KOPT-K1 (cell line): ENCODE measurements around the gene TNFRSF6B.

Experiments used
- H3K27ac ChIP-seq: fragments of 200-600 bp; sonication (generic); 2 replicates; pipeline ENCODE4 v1.5.1; 2016; ENCODE audit warnings: antibody characterized with exemption, mild to moderate bottlenecking, low read depth, low read length; ENCODE audit not compliant: poor library complexity, severe bottlenecking
- H3K36me3 ChIP-seq: fragments of 200-600 bp; sonication (generic); 2 replicates; pipeline ENCODE4 v1.5.1; 2017; ENCODE audit warnings: antibody characterized with exemption, mild to moderate bottlenecking, low read length, moderate library complexity; ENCODE audit not compliant: insufficient read depth
- H3K9me3 ChIP-seq: fragments of 200-600 bp; sonication (generic); 2 replicates; pipeline ENCODE4 v1.5.1; 2017; ENCODE audit warnings: antibody characterized with exemption, low read length, mild to moderate bottlenecking; ENCODE audit not compliant: insufficient read depth, poor library complexity, severe bottlenecking

The TNFRSF6B gene

GRCh38 chr20:63672666-63673065 lies 23.8 kb upstream of the TNFRSF6B start:
- H3K36me3 ChIP-seq: peaks cover 78% of the 10 kb centered on the region
- H3K27ac ChIP-seq: no peak overlapping the region

DNA sequence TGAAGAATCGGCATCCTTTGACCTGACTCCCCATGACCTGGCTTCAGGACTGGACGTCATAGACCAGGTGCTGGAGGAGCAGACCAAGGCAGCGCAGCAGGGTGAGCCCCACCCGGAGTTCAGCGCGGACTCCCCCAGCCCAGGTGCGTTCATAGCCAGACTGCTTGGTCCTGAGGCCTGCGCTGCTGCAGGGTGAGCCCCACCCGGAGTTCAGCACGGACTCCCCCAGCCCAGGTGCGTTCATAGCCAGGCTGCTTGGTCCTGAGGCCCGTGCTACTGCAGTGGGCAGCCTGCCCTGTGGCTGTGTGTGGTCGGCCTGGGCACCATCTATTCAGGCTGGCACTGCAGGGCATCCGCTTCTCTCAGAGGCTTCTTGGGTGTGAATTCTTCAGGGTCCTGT lies 22.5 kb upstream of the TNFRSF6B start:
- peaks cover 78% of the 10 kb centered on the region; the same call in 1 of the 2 replicates for H3K36me3 ChIP-seq

More at GRCh38 chr20:63672666-63673065, 23.8 kb upstream of the TNFRSF6B start:
- no peaks in the 10 kb centered on the region for H3K9me3 ChIP-seq

GRCh38 chr20:63675681-63676368 lies 20.6 kb upstream of the TNFRSF6B start:
- Histone ChIP-seq H3K36me3 (peaks cover 78% of the 10 kb centered on the region; the same call in 1 of the 2 replicates), H3K27ac (no peak overlapping the region), H3K9me3 (no peaks in the 10 kb centered on the region)

More for the DNA sequence above, 22.5 kb upstream of the TNFRSF6B start:
- Histone ChIP-seq H3K27ac (no peak overlapping the region), H3K9me3 (no peaks in the 10 kb centered on the region)

DNA sequence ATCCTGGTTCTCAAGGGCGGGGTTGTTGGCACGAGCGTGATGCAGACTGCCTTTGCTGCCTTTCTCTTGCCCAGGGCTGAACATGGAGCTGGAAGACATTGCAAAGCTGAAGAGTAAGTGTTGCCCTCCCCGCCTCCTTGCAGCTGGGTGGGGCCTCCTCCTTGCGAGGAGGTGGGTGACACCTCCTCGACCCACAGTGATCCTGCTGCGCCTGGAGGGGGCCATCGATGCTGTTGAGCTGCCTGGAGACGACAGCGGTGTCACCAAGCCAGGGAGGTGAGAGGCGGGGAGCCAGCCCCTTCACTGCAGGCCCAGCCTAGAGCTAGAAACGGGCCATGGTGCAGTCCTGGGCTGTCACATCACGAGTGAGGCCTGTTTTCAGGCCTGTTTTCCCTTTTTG lies 18.4 kb upstream of the TNFRSF6B start:
- peaks cover 71% of the 10 kb centered on the region; the same call in 1 of the 2 replicates for H3K36me3 ChIP-seq
- no peaks in the 10 kb centered on the region for H3K9me3 ChIP-seq
- H3K27ac ChIP-seq: no peak overlapping the region

DNA sequence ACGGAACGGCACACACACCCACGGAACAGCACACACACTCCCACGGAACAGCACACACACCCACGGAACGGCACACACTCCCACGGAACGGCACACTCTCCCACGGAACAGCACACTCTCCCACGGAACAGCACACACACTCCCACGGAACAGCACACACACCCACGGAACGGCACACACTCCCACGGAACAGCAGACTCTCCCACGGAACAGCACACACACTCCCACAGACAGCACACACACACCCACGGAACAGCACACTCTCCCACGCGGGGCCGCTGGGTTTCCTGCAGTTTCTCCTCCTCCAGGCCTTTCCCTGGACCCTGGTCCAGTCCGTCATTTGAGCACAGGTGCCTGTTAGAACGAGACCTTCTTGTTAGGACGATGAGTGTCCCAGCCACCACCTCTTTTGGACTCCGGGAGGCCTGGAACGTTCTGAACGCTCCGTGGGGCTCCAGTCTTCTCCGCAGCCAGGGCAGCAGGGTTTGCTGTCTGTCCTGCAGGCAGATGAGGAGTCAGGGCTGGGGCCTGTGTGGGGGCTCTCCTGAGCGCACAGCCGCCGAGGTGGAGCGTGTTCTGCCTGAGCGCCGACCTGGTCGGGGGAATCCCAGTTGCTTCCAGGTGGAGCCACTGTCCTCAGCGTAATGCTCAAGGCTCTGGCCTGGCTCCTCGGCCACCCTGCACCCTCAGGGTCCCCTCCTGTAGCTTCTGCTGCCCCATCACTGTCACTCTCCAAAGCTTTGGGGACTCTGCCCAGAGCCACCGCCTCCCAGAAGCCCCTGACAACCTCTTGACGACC lies 17.6 kb upstream of the TNFRSF6B start:
- Histone ChIP-seq H3K27ac (no peak overlapping the region), H3K9me3 (no peaks in the 10 kb centered on the region), H3K36me3 (peaks cover 65% of the 10 kb centered on the region; the same call in 1 of the 2 replicates)

GRCh38 chr20:63679799-63680305 lies 16.6 kb upstream of the TNFRSF6B start:
- peaks cover 56% of the 10 kb centered on the region; the same call in 1 of the 2 replicates for H3K36me3 ChIP-seq
- no peak overlapping the region for H3K27ac ChIP-seq

DNA sequence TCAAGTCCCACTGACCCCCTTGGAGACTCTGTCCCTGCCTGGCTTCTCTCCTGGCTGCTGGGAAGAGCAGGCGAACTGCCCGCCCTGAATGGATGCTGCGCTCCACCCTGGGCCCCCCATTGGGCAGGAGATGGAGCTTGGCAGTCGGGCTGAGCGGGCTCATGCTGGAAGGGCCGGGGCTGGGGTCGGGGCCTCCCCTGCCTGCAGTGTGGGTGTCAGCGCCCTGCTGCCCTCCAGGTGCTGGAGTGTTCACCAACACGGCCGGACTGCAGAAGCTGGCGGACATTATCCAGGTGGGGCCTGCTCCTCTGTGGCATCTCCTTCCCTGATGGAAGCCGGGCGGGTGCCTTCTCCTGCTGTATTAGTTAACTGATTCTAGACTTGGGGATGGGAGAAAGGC lies 16.0 kb upstream of the TNFRSF6B start:
- no peaks in the 10 kb centered on the region for H3K9me3 ChIP-seq
- H3K36me3 ChIP-seq: peaks cover 52% of the 10 kb centered on the region; the same call in 1 of the 2 replicates
- no peak overlapping the region for H3K27ac ChIP-seq

More at GRCh38 chr20:63679799-63680305, 16.6 kb upstream of the TNFRSF6B start:
- H3K9me3 ChIP-seq: no peaks in the 10 kb centered on the region

DNA sequence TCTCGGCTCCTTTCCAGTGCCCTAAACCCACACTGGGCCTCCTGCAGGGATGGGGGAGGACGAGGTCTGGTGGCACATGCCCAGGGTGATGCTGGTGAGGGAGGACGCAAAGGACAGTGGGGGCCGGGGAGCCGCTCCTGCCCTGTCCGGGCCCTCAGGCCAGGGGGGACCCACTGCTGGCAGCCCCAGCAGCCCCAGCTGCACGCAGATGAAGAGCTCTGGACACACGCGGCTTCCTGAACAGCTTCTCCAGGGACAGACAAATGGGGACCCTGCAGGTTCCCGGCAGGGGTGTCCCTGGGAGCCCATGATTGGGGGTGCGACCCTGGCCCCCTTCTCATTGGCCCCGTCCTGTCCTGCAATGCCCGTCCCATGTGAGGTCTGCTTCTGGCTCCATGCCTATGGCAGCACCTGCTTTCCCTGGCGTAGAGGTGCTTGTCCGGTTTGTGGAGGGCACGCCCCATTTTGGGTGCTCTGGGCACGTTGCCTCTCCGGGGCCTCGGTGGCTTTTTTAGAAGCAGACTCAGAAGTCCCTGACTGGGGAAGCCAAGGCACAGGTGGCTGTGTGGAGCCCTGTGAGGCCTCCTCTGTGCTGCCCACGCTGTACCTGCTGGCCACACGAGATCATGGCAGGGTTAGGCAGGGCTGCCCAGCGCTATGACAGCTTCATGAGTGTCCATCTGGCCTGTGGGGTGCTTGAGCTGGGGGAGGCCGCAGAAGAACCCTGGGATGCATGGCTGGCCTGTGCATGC lies 15.4 kb upstream of the TNFRSF6B start:
- Histone ChIP-seq H3K27ac (no peak overlapping the region), H3K36me3 (peaks cover 45% of the 10 kb centered on the region; the same call in 1 of the 2 replicates), H3K9me3 (no peaks in the 10 kb centered on the region)

GRCh38 chr20:63681609-63682142 lies 14.8 kb upstream of the TNFRSF6B start:
- peaks cover 40% of the 10 kb centered on the region; the same call in 1 of the 2 replicates for H3K36me3 ChIP-seq

GRCh38 chr20:63682384-63683139 lies 13.9 kb upstream of the TNFRSF6B start:
- peaks cover 32% of the 10 kb centered on the region; the same call in 1 of the 2 replicates for H3K36me3 ChIP-seq

More at GRCh38 chr20:63681609-63682142, 14.8 kb upstream of the TNFRSF6B start:
- no peak overlapping the region for H3K27ac ChIP-seq
- H3K9me3 ChIP-seq: no peaks in the 10 kb centered on the region

DNA sequence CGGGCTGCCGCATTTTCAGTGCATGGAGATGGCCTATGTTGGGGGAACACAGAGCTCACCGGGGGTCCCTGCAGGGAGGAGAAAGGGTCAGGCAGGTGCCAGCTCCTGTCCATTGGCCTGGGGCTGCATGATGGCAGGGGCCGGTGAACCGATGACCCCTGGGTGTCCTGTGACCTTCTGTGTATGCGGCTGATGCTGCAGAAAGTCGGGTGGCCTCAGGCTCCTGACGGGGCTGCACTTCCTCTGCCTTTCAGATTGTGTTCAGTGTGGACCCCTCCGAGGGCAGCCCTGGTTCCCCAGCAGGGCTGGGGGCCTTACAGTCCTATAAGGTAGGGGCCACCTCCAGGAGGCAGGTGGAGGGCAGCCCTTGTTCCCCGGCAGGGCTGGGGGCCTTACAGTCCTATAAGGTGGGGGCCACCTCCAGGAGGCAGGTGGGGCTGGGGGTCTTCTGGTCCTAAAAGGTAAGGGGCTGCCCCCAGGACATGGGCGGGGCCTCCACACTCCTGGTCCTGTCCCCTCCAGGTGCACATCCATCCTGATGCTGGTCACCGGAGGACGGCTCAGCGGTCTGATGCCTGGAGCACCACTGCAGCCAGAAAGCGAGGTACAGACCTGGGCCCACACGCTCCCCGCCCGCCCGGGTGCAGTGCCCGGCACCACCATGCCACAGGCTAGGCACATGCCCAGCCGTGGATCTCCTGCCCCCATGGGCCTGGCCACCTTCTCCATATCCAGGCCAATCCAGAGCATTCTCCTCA lies 11.0 kb upstream of the TNFRSF6B start:
- Histone ChIP-seq H3K36me3 (peaks cover 10% of the 10 kb centered on the region; the same call in 1 of the 2 replicates), H3K27ac (no peak overlapping the region)

More at GRCh38 chr20:63682384-63683139, 13.9 kb upstream of the TNFRSF6B start:
- Histone ChIP-seq H3K9me3 (no peaks in the 10 kb centered on the region), H3K27ac (no peak overlapping the region)

GRCh38 chr20:63686094-63686491 lies 10.4 kb upstream of the TNFRSF6B start:
- Histone ChIP-seq H3K36me3 (peaks cover 10% of the 10 kb centered on the region; the same call in 1 of the 2 replicates), H3K27ac (no peak overlapping the region)

More for the DNA sequence above, 11.0 kb upstream of the TNFRSF6B start:
- H3K9me3 ChIP-seq: no peaks in the 10 kb centered on the region

More at GRCh38 chr20:63686094-63686491, 10.4 kb upstream of the TNFRSF6B start:
- no peaks in the 10 kb centered on the region for H3K9me3 ChIP-seq
